Ovary (tissue), 9 donors: ENCODE data around the gene CALR. TPM values are rescaled to one million over a fixed set of nuclear protein-coding genes. Genes with fewer than 3 reads are reported as not detected.

Experiments used
- DNase-seq, 5 donors: peaks; one replicate each; pipeline ENCODE4 v3.0.0-alpha.2; 2019 to 2020
- H3K27ac ChIP-seq, 2 donors: fragments of 200-600 bp; one replicate each; pipeline versions ENCODE4 v1.5.1 to v1.8.0; 2019 to 2022
- H3K27me3 ChIP-seq: fragments of 200-600 bp; one replicate; pipeline ENCODE4 v1.8.0; 2022
- H3K36me3 ChIP-seq: fragments of 200-600 bp; sonication (generic); one replicate; pipeline ENCODE4 v1.5.1; 2019
- H3K4me1 ChIP-seq: one replicate; pipeline ENCODE4 v1.8.1; 2013; ENCODE audit warnings: mild to moderate bottlenecking, moderate library complexity; ENCODE audit not compliant: insufficient read depth
- H3K4me3 ChIP-seq: fragments of 200-600 bp; sonication (generic); one replicate; pipeline ENCODE4 v1.5.1; 2017
- H3K9me3 ChIP-seq, 2 donors: fragments of 200-600 bp in 1 of 2; sonication (generic) in 1 of 2; one replicate each; pipeline versions ENCODE4 v1.5.1 to v1.8.1; 2013 to 2019; ENCODE audit warnings: mild to moderate bottlenecking in 1 of 2, moderate library complexity in 1 of 2
- CTCF ChIP-seq, 3 donors: fragments of 450-650 bp in 2 of 3; fragments of 200-600 bp in 1 of 3; IDR thresholded peaks; one replicate each; pipeline versions ENCODE4 v1.5.1 to v1.8.0; 2016 to 2022; ENCODE audit warnings: antibody characterized with exemption in 3 of 3, mild to moderate bottlenecking in 1 of 3
- EP300 ChIP-seq: sonication (generic); formaldehyde crosslinking; IDR thresholded peaks from one replicate; pipeline ENCODE4 v1.6.1; 2017; ENCODE audit warnings: antibody characterized with exemption
- POLR2A ChIP-seq: fragments of 450-650 bp; IDR thresholded peaks from one replicate; pipeline ENCODE4 v1.6.1; 2017; ENCODE audit warnings: antibody characterized with exemption, mild to moderate bottlenecking, moderate library complexity
- WGBS, 3 donors: extraction: QIAGEN DNeasy Blood & Tissue Kit in 1 of 3; methylation state at CpG; one replicate each; pipeline versions ENCODE4 v1.1.5 to v1.1.7; 2013 to 2017; 5-methylcytosine and 5-hydroxymethylcytosine counted together
- intact Hi-C, 4 donors: fragments of 100-400 bp; cut with DNase I; formaldehyde crosslinking; loops; one replicate each; pipeline versions ENCODE4 v1.11.0 to v1.15.1; 2022 to 2023
- polyA plus RNA-seq, 2 donors: library from polyadenylated mRNA; stranded (reverse); fragments of 200-250 nt in 1 of 2; fragments of 350-450 nt in 1 of 2; fragmentation: Illumina TruSeq in 1 of 2; extraction: RNeasy Lipid Tissue Mini Kit (QIAGEN cat#74804) in 1 of 2; gene quantifications; one replicate each; pipeline ENCODE4 v1.2.3, GENCODE V29; 2013 to 2014
- total RNA-seq, 7 donors: library from RNA; depleted of rRNA in 2 of 7; stranded (reverse); fragments of >200 nt in 2 of 7; fragmentation: NEBNext Ultra II Directional in 3 of 7; extraction: Animal tissue kit (Norgen Biotek cat#: 25700) in 3 of 7; gene quantifications; one replicate each; pipeline versions ENCODE4 v1.1.0 to v1.2.4, GENCODE V29; 2016 to 2023
- donor health status: DM: no; HTN: no; CAD: no; lungs with moderate emphysema.
- donor health status: DM: no; HTN: no; CAD: no.
- donor health status: Bipolar disorder and iron deficiency.
- donor health status: DM: yes; HTN: yes; CAD: no.
- donor health status: DM: no; HTN: no; CAD: no.
- donor health status: DM: yes; HTN: yes; CAD: no.

CALR gene
- total and polyA plus RNA-seq, 9 donors, result 211 to 1,094 (median 450) TPM

GRCh38 chr19:12922959-12923358, 15.4 kb upstream of the CALR start:
- TF ChIP-seq POLR2A (no peak), EP300 (no peak)
- 96 to 98% (median 97%) methylated on average over 4 of the region's 4 CpGs for WGBS, 3 donors
- no peaks in the 10 kb centered on the region for H3K27me3 ChIP-seq
- intact Hi-C loops, result no loop called here
- H3K27ac ChIP-seq, result no peak overlapping the region
- no peak for DNase-seq
- no peak overlapping the region for H3K4me3 ChIP-seq
- no peaks in the 10 kb centered on the region for H3K36me3 ChIP-seq
- H3K9me3 ChIP-seq, result no peaks in the 10 kb centered on the region
- H3K4me1 ChIP-seq, result peaks cover 2% of the 10 kb centered on the region

GRCh38 chr19:12924621-12925310, 13.6 kb upstream of the CALR start:
- 94 to 95% (median 94%) methylated on average over 29 of the region's 29 CpGs for WGBS, 3 donors
- no peak overlapping the region for H3K27ac ChIP-seq

GRCh38 chr19:12930002-12930645, 8.3 kb upstream of the CALR start:
- intact Hi-C loops, result no loop called here
- TF ChIP-seq CTCF (IDR thresholded peaks at IDR 0.05) (no peak), POLR2A (no peak), EP300 (no peak)
- WGBS, 3 donors, result 85 to 91% (median 90%) methylated on average over 19 of the region's 19 CpGs
- no peak overlapping the region for H3K27ac ChIP-seq
- no peak overlapping the region for H3K4me3 ChIP-seq
- DNase-seq, result no peak
- no peaks in the 10 kb centered on the region for H3K27me3 ChIP-seq
- H3K4me1 ChIP-seq, result peaks cover 5% of the 10 kb centered on the region
- no peaks in the 10 kb centered on the region for H3K9me3 ChIP-seq
- no peaks in the 10 kb centered on the region for H3K36me3 ChIP-seq

More at GRCh38 chr19:12924621-12925310, 13.6 kb upstream of the CALR start:
- no peak for DNase-seq
- intact Hi-C loops, result no loop called here
- Histone ChIP-seq H3K36me3 (no peaks in the 10 kb centered on the region), H3K4me1 (no peaks in the 10 kb centered on the region), H3K27me3 (no peaks in the 10 kb centered on the region), H3K9me3 (no peaks in the 10 kb centered on the region), H3K4me3 (no peak overlapping the region)
- TF ChIP-seq EP300 (no peak), POLR2A (no peak), CTCF (IDR thresholded peaks at IDR 0.05) (no peak)

- H3K9me3 ChIP-seq, result no peaks in the 10 kb centered on the region
- H3K27me3 ChIP-seq, result no peaks in the 10 kb centered on the region
- DNase-seq, result peak in 1 of 5 donors; percentile 42
- H3K27ac ChIP-seq, result peak overlapping the region in 1 of 2 donors; percentile 52
- TF ChIP-seq POLR2A (no peak), CTCF (IDR thresholded peaks at IDR 0.05) (no peak), EP300 (no peak)
- H3K4me1 ChIP-seq, result peaks cover 8% of the 10 kb centered on the region
- H3K36me3 ChIP-seq, result no peaks in the 10 kb centered on the region
- peak overlapping the region; percentile 93 for H3K4me3 ChIP-seq
- intact Hi-C loops, result no loop called here
- WGBS, 3 donors, result 23 to 27% (median 27%) methylated on average over 16 of the region's 16 CpGs
These were observed 5.8 kb upstream of the CALR start for GRCh38 chr19:12932392-12933286.
